ENCODE results near the gene KIAA2012. TPM values are rescaled to one million over a fixed set of nuclear protein-coding genes. Genes with fewer than 3 reads are reported as not detected.
A peak's percentile ranks its signal among the peaks of the same experiment; 100 is the strongest.
"Not testable (repeated sequence)": the region's sequence is repeated elsewhere in the genome, so short reads cannot be mapped to it uniquely, and the experiment has no call there.

The KIAA2012 gene
- total RNA-seq, 1 donor from 2014 or later = not detected

DNA sequence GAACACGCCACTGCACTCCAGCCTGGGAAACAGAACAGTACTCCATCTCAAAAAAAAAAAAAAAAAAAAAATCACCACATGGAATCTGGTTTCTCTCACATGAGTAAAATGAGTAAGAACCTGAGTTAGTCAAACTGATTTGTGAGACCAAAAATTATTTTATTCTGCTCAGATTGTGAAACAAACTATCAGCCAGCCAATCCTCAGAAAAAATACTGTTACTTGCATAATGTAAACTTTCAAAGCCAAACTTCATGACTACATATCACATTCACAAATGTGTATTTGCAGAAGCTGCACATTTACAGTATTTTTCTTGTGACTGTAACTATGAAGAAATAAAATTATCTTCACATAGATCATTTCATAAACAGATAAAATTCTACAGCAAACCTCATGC is 142.1 kb downstream of the KIAA2012 start:
- DNase-seq (ENCODE audit: low spot score) (no peak), ATAC-seq (no peak)
- intact Hi-C loops (cut with DNase I) = no loop called here

- ATAC-seq (no peak), DNase-seq (ENCODE audit: low spot score) (no peak)
- intact Hi-C loops (cut with DNase I) = no loop called here
Observed at GRCh38 chr2:202221873-202222272, 148.8 kb downstream of the KIAA2012 start.

GRCh38 chr2:202237787-202238233 is 164.8 kb downstream of the KIAA2012 start:
- DNase-seq (ENCODE audit: low spot score) (peak; percentile 59), ATAC-seq (peak; percentile 55)
- intact Hi-C loops (cut with DNase I) = no loop called here

DNA sequence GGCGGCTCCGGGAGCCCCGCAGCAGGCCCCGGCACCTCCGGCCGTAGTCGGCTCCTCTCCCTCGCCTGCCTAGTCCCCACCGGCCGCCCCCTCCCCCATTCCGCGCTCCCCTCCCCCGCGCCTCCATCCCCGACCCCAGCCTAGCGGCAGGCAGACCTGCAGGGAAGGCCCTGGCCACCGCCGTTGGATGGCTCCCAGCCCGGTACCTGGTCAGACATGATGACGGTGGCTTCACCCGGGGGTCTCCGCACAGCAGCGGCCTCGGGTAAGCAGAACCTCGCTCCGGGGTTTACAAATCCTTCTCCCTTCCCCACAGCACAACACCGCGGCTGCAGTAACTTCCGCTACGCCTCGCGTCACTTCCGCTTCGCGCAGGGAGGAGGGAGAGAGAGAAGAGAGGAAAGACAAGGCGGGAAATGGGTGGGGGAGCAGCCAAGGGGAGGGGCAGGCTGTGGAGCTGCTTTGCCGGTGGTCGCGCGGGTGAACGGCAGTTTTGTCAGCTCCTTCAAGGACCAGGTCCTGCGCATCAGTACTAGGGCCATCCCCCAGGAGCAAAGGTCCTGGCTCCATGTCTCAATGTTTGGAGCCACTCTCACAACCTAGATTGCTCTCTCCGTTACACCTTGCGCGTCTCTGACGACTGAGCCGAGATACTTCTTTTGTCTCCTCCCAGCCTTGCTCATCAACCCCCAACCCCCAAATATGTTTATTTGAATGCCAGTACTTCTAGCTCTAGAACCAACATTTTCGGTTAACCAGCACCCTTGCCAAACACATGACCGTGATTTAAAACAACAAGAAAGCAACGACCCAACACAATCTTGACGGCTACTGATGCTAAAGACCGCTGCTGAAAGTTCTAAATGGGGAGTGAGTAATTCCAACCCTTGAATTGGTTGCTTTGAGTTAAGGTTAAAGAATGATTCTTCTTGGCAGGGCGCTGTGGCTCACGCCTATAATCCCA is 165.5 kb downstream of the KIAA2012 start, which contains the start of gene SUMO1:
Gene SUMO1 (minus strand): TSS at position 364 of the 964 bp plus-strand sequence. CDS start 146 bp downstream, at position 218.
- intact Hi-C loops (cut with DNase I) = no loop called here
- ATAC-seq = peak; percentile 98

GRCh38 chr2:202247710-202248109 is 174.7 kb downstream of the KIAA2012 start:
- DNase-seq (ENCODE audit: low spot score); ATAC-seq; intact Hi-C loops (cut with DNase I): not testable (repeated sequence)

More for the DNA sequence above, 165.5 kb downstream of the KIAA2012 start, which contains the start of gene SUMO1:
- DNase-seq (ENCODE audit: low spot score) = peak; percentile 93

DNA sequence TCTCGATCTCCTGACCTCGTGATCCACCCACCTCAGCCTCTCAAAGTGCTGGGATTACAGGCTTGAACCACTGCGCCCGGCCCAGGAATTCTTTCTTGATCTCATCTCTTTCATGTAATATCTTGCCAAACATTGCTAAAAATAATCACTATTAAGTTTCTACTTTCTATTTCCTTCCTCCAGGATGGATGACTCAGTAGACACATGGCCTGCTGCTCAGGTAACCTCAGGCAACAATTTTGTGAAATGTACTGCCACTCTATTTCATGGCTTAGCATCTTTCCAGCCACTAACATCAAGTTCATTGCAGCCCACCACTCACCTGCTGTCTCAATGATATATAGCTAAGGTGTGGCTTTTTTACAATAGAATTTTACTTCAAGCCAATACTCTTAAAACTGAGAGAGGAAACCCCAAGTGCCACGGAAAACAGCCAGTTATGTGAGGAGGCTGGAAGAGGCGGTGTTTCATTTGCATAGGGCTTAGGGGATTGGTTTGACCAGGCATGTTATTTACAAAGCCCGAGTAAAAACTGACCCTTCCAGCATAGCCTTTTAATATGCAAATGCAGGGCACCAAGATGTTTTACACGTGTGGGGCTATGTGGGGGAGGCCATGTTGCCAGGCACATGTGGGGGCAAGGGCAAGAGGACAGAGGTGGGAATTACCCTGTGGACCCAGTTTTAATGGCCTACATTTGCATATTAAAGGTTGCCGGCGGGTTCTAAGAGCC is 176.6 kb downstream of the KIAA2012 start:
- no peak for ATAC-seq
- intact Hi-C loops (cut with DNase I) = no loop called here
- no peak for DNase-seq (ENCODE audit: low spot score)

GRCh38 chr2:202251494-202251893 is 178.4 kb downstream of the KIAA2012 start:
- DNase-seq (ENCODE audit: low spot score) (no peak), ATAC-seq (no peak)
- intact Hi-C loops (cut with DNase I) = no loop called here

Other genes starting within 250 kb of the KIAA2012 start
- gene FZD7, start 39.4 kb upstream of the KIAA2012 start, total RNA-seq = 13.0 TPM
- 68.9 TPM for gene SUMO1, start 165.3 kb downstream of the KIAA2012 start, total RNA-seq
- 66.0 TPM for gene NOP58, start 192.5 kb downstream of the KIAA2012 start, total RNA-seq

Data from sciatic nerve (tissue), 2 donors.